Measurements from ENCODE around the gene ACOXL.
A peak's percentile ranks its signal among the peaks of the same experiment; 100 is the strongest.

The ACOXL gene

DNA sequence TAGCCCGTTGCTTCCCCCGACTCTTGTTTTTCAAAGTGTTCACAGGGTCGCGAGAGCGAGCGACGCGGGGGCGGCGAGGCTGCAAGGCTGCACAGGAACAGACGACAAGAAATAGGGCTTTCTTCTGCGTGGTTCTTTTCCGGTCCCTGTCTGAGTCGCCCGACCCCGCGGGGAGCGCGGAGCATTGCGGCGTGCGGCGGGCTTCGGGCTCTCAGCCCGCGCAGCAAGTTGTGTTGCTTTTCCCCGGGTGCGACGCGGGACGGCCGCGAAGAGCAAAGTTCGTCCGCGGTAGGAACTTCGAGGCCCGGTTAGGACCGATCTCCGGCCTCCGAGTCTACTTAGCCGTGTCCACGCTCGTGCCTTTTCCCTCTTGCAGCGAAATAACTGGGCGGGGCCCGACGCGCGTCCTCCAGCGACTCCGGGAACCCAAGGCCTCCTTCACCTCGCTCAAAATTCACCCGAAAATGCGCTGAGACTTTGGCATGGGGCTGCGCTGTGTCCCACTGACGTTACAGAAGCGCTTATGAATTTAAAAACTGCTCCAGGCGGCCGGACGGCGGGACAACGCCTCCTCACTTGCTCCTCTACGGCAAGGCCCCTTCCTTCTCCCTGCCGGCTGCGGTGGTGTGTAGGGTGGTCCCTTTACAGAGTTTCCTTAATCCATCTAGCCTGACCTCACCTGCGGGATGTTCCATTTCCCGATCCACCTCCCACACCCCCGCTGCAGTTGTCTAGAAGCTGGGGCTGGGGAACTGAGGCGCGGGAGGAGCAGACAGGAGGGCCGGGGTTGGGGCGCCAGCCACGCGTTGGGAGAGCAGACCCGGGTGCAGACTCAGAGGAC lies 386.8 kb downstream of the ACOXL start:
- peak; percentile 76 for DNase-seq

DNA sequence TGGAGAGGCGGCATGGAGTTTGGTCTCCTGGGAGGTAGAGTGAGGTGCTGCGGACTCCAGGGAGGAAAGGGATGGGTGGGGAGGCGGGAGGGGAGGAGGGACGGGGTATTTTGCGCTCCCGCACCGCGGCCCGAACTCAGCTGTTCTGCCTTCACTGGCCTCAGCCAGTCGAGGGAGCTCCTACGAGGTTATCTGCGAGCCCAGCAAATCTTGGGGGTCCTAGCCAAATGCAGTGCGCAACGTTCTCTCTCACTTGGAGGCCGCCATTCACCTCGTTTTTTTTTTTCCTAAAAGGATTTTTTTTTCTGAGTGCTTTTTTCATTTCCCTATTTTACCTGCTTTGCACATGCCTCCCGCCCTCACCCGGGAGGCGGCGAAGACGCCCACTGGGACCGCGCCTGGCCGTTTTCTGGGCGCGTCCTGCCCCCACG lies 387.5 kb downstream of the ACOXL start:
- peak; percentile 69 for DNase-seq

GRCh38 chr2:111120253-111121027 lies 388.1 kb downstream of the ACOXL start, which contains the start of gene BCL2L11:
TSS of gene BCL2L11 (plus strand) at chr2:111120914. CDS start at chr2:111123746, 2,832 bp downstream.
- peak; percentile 95 for DNase-seq

- peak; percentile 83 for DNase-seq
These were observed 388.9 kb downstream of the ACOXL start for GRCh38 chr2:111121028-111121827.

GRCh38 chr2:111121828-111122630 lies 389.7 kb downstream of the ACOXL start:
- DNase-seq: peak; percentile 90

DNA sequence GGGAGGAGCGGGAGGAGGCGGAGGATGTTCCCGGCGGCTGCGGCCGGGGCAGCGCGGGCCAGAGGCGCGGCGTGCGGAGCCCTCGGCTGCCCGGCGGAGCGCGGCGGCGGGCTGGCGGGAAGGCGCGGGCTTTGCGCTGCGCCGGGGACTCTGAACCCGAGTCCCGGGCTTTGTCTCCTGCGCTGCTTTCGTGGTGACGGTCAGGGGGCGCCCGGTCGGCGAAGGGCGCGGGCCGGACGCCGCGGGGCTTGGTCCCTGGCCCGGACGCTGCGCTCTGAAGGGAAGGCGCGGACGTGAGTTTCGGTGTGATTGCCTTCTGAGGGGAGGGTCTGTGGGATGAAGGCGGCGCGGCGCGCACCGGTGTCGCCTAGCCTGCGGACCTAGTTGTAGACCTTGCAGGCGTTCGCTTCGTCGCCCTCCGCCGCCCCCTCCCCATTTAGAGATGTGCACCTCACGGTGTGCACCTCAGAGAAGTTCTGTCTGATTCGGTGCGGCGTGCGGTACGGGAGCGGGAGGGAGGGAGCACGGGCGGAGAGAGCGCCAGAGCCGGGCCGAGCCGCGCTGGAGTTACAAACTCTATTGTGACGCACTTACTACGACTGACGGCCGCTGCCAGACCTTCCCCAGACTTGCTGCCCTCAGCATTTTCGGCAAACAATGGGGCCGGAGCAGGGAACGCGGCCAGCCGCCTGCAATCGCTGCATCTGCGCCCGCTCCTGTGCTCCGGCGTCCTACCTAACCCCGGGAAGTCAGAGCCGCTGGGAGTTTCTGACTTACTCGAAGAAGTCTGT lies 390.5 kb downstream of the ACOXL start:
- peak; percentile 73 for DNase-seq

- no peak for DNase-seq
These were observed 391.4 kb downstream of the ACOXL start for GRCh38 chr2:111123751-111124150.

- no peak for DNase-seq
These were observed 394.2 kb downstream of the ACOXL start for GRCh38 chr2:111126581-111126980.

DNA sequence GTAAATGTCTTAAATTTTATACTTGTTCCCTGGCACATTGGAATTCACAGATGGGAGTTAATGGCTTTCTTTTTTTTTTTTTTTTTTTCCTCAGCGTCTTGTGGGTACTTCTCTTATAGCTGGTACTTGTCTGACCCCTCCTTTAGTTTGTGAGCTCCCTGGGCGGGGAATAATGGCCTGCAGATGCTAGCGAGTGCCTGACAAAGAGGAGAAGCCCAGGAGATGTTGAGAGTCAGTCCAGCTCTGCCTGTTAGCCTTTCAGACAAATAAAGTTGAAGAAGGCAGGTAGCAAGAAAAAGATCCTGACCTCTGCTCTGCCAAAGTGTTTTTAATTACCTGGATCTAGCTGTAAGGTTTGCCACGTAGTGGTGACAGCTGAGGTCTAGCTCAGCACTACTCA lies 395.0 kb downstream of the ACOXL start:
- no peak for DNase-seq

DNA sequence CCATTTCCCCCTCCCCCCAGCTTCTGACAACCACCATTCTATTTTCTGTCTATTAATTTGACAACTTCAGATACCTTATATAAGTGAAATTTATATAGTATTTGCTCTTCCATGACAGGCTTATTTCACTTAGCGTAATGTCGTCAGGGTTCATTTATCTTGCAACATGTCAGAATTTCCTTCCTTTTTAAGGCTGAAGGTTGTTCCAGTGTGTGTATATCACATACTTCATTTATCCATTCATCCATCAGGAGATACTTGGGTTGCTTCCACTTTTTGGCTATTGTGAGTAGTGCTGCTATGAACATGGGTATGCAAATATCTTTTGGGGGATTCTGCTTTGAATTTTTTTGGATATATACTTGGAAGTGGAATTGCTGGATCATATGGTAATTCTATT lies 395.7 kb downstream of the ACOXL start:
- no peak for DNase-seq

- no peak for DNase-seq
These were observed 401.2 kb downstream of the ACOXL start for GRCh38 chr2:111133603-111134002.

- DNase-seq: no peak
These were observed 401.7 kb downstream of the ACOXL start for GRCh38 chr2:111134055-111134454.

DNA sequence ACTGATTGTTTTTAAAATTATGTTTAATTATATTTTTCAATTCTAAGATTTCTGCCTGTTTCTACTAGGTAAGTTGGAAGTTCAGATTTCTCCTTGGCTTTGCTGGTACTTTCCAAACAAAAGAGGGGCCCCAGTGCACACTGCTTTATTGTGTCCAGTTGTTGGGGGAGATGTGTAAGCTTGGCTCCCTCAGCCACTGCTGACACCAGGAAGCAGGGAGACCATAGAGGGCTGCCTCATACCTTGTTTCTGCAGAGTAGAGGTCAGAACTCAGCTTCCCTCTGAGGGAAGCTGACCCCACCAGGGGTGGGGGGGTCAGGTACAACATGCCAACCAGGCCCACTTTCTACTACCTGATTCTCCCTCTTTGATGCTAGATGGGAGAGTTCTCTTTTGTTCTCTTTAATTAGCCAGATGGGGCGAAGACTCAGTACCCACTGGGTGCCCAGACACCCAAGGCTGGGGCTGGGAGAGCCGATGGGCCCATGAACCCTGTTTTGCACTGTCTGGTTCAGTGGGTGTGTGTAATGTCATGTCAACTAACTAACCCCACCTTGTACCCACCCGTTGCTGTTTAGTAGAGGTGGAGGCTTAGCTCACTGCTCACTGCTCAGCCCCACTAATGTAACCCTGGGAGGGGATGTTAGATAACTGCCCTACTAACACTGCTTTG lies 403.0 kb downstream of the ACOXL start:
- DNase-seq: no peak

DNA sequence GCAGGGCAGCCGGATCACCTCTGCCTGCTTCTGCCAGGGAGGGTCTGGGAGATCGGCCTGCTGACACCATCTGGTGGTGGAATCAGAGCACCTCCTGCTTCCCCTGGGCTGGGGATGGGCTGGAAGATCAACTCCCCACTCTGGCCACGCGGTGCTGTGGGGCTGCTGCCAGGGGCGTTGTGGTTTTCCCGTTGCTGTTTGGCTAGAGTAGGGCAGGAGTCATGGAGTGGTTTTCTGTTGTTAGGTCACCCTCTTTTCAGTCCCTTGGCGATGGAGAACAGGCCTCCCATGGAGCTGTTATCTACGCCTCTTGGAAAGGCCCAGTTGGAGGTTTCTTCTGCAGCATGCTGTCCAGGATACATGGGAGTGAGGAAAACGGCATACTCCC lies 403.5 kb downstream of the ACOXL start:
- no peak for DNase-seq

GRCh38 chr2:111138839-111139238 lies 406.5 kb downstream of the ACOXL start:
- DNase-seq: no peak

GRCh38 chr2:111139637-111140317 lies 407.4 kb downstream of the ACOXL start:
- no peak for DNase-seq

DNA sequence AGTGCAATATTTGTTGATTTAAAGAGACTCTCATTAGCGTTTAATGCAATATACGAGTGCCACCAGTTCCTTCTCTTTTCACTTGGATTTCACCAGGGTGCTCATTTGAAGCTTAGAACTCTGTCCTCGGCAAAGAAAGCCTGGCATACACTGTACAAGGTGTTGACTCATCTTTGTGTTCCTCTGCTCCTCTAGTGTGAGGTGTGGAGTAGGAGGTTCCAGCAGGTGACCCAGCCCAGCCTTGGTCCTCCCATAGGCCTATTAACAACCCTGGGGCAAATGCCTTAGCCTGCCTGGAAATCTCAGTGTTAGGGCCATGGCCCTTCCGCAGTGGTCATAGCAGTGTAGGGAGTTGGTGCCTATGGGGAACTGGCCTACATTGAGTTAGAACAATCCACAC lies 408.4 kb downstream of the ACOXL start:
- no peak for DNase-seq

DNA sequence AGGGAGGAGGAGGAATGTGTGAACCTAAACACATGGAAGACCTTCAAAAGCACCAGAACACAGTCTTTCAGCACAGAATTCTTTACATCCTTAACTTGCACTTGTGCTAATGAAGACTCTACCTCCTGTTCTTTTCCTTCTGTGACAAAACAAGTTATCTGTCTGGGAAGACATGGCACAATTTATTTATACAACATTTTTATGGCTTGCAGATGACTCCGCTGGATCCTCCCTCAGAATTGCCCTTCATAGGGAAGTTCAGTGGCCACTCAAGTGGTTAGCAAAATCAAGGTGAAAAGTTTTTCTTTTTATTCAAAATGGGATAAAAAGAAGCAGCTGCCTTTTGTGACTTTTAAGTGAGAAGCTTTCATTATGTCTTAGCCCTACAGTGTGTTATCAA lies 409.7 kb downstream of the ACOXL start:
- no peak for DNase-seq

DNA sequence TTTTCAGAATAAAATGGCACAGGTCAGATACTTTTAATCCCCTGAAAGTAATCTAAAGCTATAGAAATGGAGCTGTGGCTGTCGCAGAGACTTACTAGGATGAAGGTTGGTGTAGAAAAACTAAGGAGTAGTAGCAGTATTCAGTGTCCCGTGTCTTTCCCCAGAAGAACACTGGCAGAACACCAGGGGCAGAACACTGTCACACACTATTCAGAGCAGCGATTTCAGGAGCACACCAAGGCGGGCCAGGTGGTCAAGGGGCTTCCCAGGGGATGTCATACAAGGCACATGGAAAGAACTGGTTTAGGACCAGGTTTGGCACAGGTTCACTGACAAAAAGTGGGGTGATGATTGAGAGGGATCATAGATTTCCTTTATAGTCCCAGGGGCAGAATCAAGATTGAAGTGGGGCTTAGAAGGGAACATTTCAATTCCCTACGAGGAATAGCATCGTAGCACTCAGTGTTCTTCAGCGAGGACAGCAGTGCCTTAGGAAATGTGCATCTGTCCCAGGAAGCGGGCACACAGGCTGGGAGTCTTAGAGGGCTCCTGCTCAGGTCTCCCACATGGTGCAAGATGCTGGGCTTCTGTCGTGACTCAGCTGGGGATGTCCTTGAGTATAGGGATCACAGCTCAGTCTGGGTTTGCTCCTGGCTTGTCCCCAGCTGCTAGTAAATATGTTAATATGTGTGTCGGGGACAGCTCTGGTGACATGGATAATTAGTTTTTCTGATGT lies 410.9 kb downstream of the ACOXL start:
- DNase-seq: no peak

GRCh38 chr2:111143843-111144198 lies 411.4 kb downstream of the ACOXL start:
- no peak for DNase-seq
